HepG2 (cell line): ENCODE measurements around the gene ARHGEF10L. TPM values are rescaled to one million over a fixed set of nuclear protein-coding genes. Genes with fewer than 3 reads are reported as not detected.

ENCODE experiments used
- CEBPB ChIP-seq: IDR thresholded peaks from 2 replicates; pipeline ENCODE4 v1.6.1; 2011; ENCODE audit warnings: low read depth, low read length, improper control_type of control experiment, borderline replicate concordance
- CREB1 ChIP-seq, 2 experiments: fragments of 450-650 bp in 1 of 2; IDR thresholded peaks; 2 replicates each; pipeline ENCODE4 v1.6.1; 2016 to 2017; ENCODE audit warnings: control low read depth in 1 of 2, mild to moderate bottlenecking in 1 of 2, missing compliant biosample characterization in 1 of 2, missing genetic modification characterization in 1 of 2
- EED ChIP-seq: sonication (generic); formaldehyde crosslinking; IDR thresholded peaks from 2 replicates; pipeline ENCODE4 v1.5.0; 2020; ENCODE audit warnings: mild to moderate bottlenecking, missing genetic modification reagents
- FIP1L1 ChIP-seq: fragments of 200-400 bp; formaldehyde crosslinking; IDR thresholded peaks from 2 replicates; pipeline ENCODE4 v1.6.1; 2018; ENCODE audit warnings: low read depth, mild to moderate bottlenecking, low read length, moderate library complexity, borderline replicate concordance; ENCODE audit not compliant: insufficient read depth
- HNRNPUL1 ChIP-seq: fragments of 200-400 bp; formaldehyde crosslinking; IDR thresholded peaks from 2 replicates; pipeline ENCODE4 v1.6.1; 2017; ENCODE audit warnings: low read depth, mild to moderate bottlenecking, low read length, moderate library complexity
- MAF1 ChIP-seq: sonication (generic); formaldehyde crosslinking; IDR thresholded peaks from 2 replicates; pipeline ENCODE4 v1.5.0; 2020; ENCODE audit warnings: missing genetic modification reagents, borderline replicate concordance
- NR2F1 ChIP-seq, 2 experiments: fragments of 450-650 bp in 1 of 2; formaldehyde crosslinking in 1 of 2; IDR thresholded peaks; 2 replicates each; pipeline versions ENCODE4 v1.5.0 to v1.6.1; 2016 to 2020; ENCODE audit warnings: mild to moderate bottlenecking in 1 of 2, missing compliant biosample characterization in 1 of 2, missing genetic modification reagents in 1 of 2, moderate library complexity in 1 of 2
- ONECUT2 ChIP-seq: sonication (generic); formaldehyde crosslinking; IDR thresholded peaks from 2 replicates; pipeline ENCODE4 v1.4.0; 2020; ENCODE audit warnings: missing genetic modification reagents
- POLR2G ChIP-seq: fragments of 200-400 bp; formaldehyde crosslinking; IDR thresholded peaks from 2 replicates; pipeline ENCODE4 v1.6.1; 2018; ENCODE audit warnings: mild to moderate bottlenecking, low read depth, low read length, moderate library complexity
- SMARCC2 ChIP-seq: fragments of 450-650 bp; IDR thresholded peaks from 2 replicates; pipeline ENCODE4 v1.6.1; 2017; ENCODE audit warnings: antibody characterized with exemption, mild to moderate bottlenecking
- SMARCE1 ChIP-seq: fragments of 450-650 bp; IDR thresholded peaks from 2 replicates; pipeline ENCODE4 v1.6.1; 2017; ENCODE audit warnings: borderline replicate concordance
- SNAPC2 ChIP-seq: sonication (generic); formaldehyde crosslinking; IDR thresholded peaks from 2 replicates; pipeline ENCODE4 v1.8.1; 2022; ENCODE audit warnings: mild to moderate bottlenecking, missing genetic modification reagents
- SOX5 ChIP-seq: IDR thresholded peaks from 2 replicates; pipeline ENCODE4 v1.6.1; 2016; ENCODE audit warnings: borderline replicate concordance
- TCF12 ChIP-seq, 2 experiments: fragments of 450-650 bp in 1 of 2; sonication (generic) in 1 of 2; formaldehyde crosslinking in 1 of 2; IDR thresholded peaks; 2 replicates each; pipeline versions ENCODE4 v1.6.1 to v1.8.0; 2017 to 2022; ENCODE audit warnings: antibody characterized with exemption in 1 of 2, mild to moderate bottlenecking in 1 of 2, missing genetic modification reagents in 1 of 2, moderate library complexity in 1 of 2
- TEAD3 ChIP-seq: optimal IDR thresholded peaks from 2 replicates; pipeline ENCODE3; 2016; ENCODE audit warnings: borderline replicate concordance
- ZBTB3 ChIP-seq: sonication (generic); formaldehyde crosslinking; IDR thresholded peaks from 2 replicates; pipeline ENCODE4 v1.4.0; 2020; ENCODE audit warnings: low read depth, mild to moderate bottlenecking, moderate library complexity, missing genetic modification reagents, borderline replicate concordance
- ZNF354B ChIP-seq: sonication (generic); formaldehyde crosslinking; IDR thresholded peaks from 2 replicates; pipeline ENCODE4 v1.8.0; 2022; ENCODE audit warnings: mild to moderate bottlenecking, missing genetic modification reagents
- ZNF772 ChIP-seq: sonication (generic); formaldehyde crosslinking; IDR thresholded peaks from 2 replicates; pipeline ENCODE4 v1.5.0; 2020; ENCODE audit warnings: mild to moderate bottlenecking, missing genetic modification reagents
- ZNF790 ChIP-seq: sonication (generic); formaldehyde crosslinking; IDR thresholded peaks from 2 replicates; pipeline ENCODE4 v1.8.0; 2022; ENCODE audit warnings: missing genetic modification reagents, mild to moderate bottlenecking, borderline replicate concordance
- ZSCAN25 ChIP-seq: sonication (generic); formaldehyde crosslinking; IDR thresholded peaks from 2 replicates; pipeline ENCODE4 v1.8.0; 2022; ENCODE audit warnings: mild to moderate bottlenecking, missing genetic modification reagents
- ZSCAN31 ChIP-seq: sonication (generic); formaldehyde crosslinking; IDR thresholded peaks from 2 replicates; pipeline ENCODE4 v1.5.0; 2020; ENCODE audit warnings: low read depth, mild to moderate bottlenecking, missing genetic modification reagents
- polyA plus RNA-seq, 8 experiments: library from polyadenylated mRNA; depleted of rRNA in 3 of 8; stranded (reverse) in 7 of 8; unstranded in 1 of 8; fragments of >200 nt; fragmentation: Illumina TruSeq in 4 of 8; extraction: Trizol in 4 of 8; gene quantifications; 2 replicates each; pipeline versions ENCODE4 v1.2.1 to v1.2.3, GENCODE V29; 2011 to 2016; ENCODE audit warnings: low read depth in 4 of 8, missing spikeins in 1 of 8, mixed read lengths in 1 of 8; ENCODE audit not compliant: insufficient read depth in 1 of 8
- total RNA-seq, 5 experiments: library from RNA; depleted of rRNA; stranded (reverse); fragments of >200 nt; fragmentation: Illumina TruSeq; extraction: Trizol; gene quantifications; 2 replicates each; pipeline ENCODE4 v1.2.3, GENCODE V29; 2016; ENCODE audit warnings: low read depth in 1 of 5
- TF ChIP-seq, protein P1 (sequence below): fragments of 450-650 bp; IDR thresholded peaks from 2 replicates; pipeline ENCODE4 v1.6.1; 2016
- TF ChIP-seq, protein P2 (sequence below): IDR thresholded peaks from 2 replicates; pipeline ENCODE4 v1.6.1; 2016; ENCODE audit warnings: mild to moderate bottlenecking
- TF ChIP-seq, protein P3 (sequence below): sonication (generic); formaldehyde crosslinking; IDR thresholded peaks from 2 replicates; pipeline ENCODE4 v1.4.0; 2020; ENCODE audit warnings: missing genetic modification reagents

The ARHGEF10L gene
- total and polyA plus RNA-seq, 2 of the 13 experiments (the other 11 are each of a cell fraction or from before 2014, with no cell fraction given): 46.5 to 78.3 TPM

DNA sequence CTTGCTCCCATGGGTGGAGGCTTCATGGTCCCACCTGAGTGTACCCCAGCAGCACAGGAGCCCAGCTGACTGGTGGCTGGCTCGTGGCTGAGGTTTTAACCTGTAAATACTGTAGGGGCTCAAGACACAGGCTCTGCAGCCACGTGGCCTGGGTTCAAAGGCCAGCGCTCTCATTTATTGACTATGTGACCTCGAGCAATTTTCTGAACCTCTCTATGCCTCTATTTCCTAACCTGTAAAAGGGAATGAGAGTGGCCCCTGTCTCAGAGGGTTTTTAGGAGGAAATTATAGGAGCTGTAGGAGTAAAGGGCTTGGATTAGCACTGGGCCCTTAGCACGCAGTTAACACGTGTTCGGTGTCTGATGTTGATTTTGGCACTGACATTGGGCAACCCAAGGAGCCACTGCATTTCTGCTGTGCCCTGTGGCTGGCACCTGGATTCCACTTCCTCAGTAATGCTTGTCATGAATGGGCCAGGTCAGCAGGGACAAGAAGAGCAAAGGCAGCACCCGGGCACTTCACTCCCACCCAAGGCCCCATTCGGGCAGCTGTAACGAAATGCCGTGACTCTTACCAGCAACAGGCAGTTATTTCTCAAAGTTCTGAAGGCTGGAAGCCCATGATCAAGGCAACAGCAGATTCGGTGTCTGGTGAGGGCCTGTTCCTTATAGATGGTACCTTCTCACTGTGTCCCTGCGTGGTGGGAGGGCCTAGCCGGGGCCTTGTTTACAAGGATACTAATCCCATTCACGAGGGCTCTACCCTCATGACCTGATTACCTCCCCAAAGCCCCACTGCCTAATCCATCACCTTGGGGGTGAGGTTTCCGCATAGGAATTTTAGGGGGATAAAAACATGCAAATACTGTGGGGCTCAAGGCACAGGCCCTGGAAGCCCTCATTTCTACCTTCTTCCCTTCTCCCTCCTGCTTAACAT, 25.2 kb downstream of the ARHGEF10L start (continued):
- TF ChIP-seq ZNF772 (CRISPR knock-in tag) (peak; percentile 74; the same call in 1 of the 2 replicates), CREB1 (IDR thresholded peaks at IDR 0.05) (no peak), CREB1 (CRISPR knock-in tag; IDR thresholded peaks at IDR 0.05) (no peak), SMARCE1 (no peak), EED (CRISPR knock-in tag) (peak; percentile 63; the same call in 1 of the 2 replicates), ZNF790 (no peak), TEAD3 (CRISPR knock-in tag) (peak; percentile 4), SOX5 (0 out of 2 replicates have a peak, but pooled peaks have one; percentile 30), MAF1 (CRISPR knock-in tag) (no peak), ONECUT2 (peak; percentile 45; the same call in 1 of the 2 replicates), TCF12 (IDR thresholded peaks at IDR 0.05) (no peak), TCF12 (CRISPR knock-in tag; IDR thresholded peaks at IDR 0.05) (no peak), HNRNPUL1 (no peak), SNAPC2 (CRISPR knock-in tag) (0 out of 2 replicates have a peak, but pooled peaks have one; percentile 64), ZSCAN31 (CRISPR knock-in tag) (peak; percentile 87), POLR2G (no peak), ZNF354B (CRISPR knock-in tag) (no peak), ZSCAN25 (CRISPR knock-in tag) (0 out of 2 replicates have a peak, but pooled peaks have one; percentile 39), SMARCC2 (no peak), CEBPB (peak; percentile 80; the same call in 1 of the 2 replicates), NR2F1 (CRISPR knock-in tag; IDR thresholded peaks at IDR 0.05) (peak; percentile 11 to 73; a peak in 2 of 4 replicates), FIP1L1 (no peak), ZBTB3 (CRISPR knock-in tag) (no peak; the same call in 1 of the 2 replicates)
- TF ChIP-seq, protein P1, sequence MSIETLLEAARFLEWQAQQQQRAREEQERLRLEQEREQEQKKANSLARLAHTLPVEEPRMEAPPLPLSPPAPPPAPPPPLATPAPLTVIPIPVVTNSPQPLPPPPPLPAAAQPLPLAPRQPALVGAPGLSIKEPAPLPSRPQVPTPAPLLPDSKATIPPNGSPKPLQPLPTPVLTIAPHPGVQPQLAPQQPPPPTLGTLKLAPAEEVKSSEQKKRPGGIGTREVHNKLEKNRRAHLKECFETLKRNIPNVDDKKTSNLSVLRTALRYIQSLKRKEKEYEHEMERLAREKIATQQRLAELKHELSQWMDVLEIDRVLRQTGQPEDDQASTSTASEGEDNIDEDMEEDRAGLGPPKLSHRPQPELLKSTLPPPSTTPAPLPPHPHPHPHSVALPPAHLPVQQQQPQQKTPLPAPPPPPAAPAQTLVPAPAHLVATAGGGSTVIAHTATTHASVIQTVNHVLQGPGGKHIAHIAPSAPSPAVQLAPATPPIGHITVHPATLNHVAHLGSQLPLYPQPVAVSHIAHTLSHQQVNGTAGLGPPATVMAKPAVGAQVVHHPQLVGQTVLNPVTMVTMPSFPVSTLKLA: peak; percentile 66
- TF ChIP-seq, protein P2, sequence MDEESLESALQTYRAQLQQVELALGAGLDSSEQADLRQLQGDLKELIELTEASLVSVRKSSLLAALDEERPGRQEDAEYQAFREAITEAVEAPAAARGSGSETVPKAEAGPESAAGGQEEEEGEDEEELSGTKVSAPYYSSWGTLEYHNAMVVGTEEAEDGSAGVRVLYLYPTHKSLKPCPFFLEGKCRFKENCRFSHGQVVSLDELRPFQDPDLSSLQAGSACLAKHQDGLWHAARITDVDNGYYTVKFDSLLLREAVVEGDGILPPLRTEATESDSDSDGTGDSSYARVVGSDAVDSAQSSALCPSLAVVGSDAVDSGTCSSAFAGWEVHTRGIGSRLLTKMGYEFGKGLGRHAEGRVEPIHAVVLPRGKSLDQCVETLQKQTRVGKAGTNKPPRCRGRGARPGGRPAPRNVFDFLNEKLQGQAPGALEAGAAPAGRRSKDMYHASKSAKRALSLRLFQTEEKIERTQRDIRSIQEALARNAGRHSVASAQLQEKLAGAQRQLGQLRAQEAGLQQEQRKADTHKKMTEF: 0 out of 2 replicates have a peak, but pooled peaks have one; percentile 27
- TF ChIP-seq, protein P3, sequence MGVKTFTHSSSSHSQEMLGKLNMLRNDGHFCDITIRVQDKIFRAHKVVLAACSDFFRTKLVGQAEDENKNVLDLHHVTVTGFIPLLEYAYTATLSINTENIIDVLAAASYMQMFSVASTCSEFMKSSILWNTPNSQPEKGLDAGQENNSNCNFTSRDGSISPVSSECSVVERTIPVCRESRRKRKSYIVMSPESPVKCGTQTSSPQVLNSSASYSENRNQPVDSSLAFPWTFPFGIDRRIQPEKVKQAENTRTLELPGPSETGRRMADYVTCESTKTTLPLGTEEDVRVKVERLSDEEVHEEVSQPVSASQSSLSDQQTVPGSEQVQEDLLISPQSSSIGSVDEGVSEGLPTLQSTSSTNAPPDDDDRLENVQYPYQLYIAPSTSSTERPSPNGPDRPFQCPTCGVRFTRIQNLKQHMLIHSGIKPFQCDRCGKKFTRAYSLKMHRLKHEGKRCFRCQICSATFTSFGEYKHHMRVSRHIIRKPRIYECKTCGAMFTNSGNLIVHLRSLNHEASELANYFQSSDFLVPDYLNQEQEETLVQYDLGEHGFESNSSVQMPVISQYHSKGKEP (CRISPR knock-in tag): no peak
